Endodermal cell (in vitro differentiated cells): ENCODE data around the gene ARID5B. TPM values are rescaled to one million over a fixed set of nuclear protein-coding genes. Genes with fewer than 3 reads are reported as not detected.

Experiments used
- DNase-seq: peaks from one replicate; pipeline ENCODE4 v3.0.0-alpha.2; 2017
- H3K27ac ChIP-seq: 2 replicates; pipeline ENCODE4 v1.5.1; 2013; ENCODE audit warnings: mild to moderate bottlenecking, low read depth, low read length, moderate library complexity
- H3K27me3 ChIP-seq: 2 replicates; pipeline ENCODE4 v1.6.1; 2013; ENCODE audit warnings: mild to moderate bottlenecking, low read length, moderate library complexity; ENCODE audit not compliant: insufficient read depth, control insufficient read depth, poor library complexity, severe bottlenecking
- H3K36me3 ChIP-seq: 2 replicates; pipeline ENCODE4 v1.7.0; 2013; ENCODE audit warnings: mild to moderate bottlenecking, low read length, moderate library complexity; ENCODE audit not compliant: control insufficient read depth, insufficient read depth
- H3K4me1 ChIP-seq: one replicate; pipeline ENCODE4 v1.7.0; 2013; ENCODE audit warnings: low read length; ENCODE audit not compliant: control insufficient read depth, insufficient read depth
- H3K4me3 ChIP-seq: 2 replicates; pipeline ENCODE4 v1.5.1; 2013; ENCODE audit warnings: mild to moderate bottlenecking, low read length, moderate library complexity
- H3K9ac ChIP-seq: 2 replicates; pipeline ENCODE4 v1.6.1; 2013; ENCODE audit warnings: mild to moderate bottlenecking, low read length, moderate library complexity; ENCODE audit not compliant: poor library complexity, severe bottlenecking; ENCODE audit errors: extremely low read depth
- H3K9me3 ChIP-seq: 2 replicates; pipeline ENCODE4 v1.6.1; 2013; ENCODE audit warnings: mild to moderate bottlenecking, low read length, moderate library complexity; ENCODE audit not compliant: control insufficient read depth
- H3K27ac Mint-ChIP-seq: 2 replicates; pipeline ENCODE4 v1.8.0; 2020; ENCODE audit warnings: mixed read lengths
- H3K27me3 Mint-ChIP-seq: 2 replicates; pipeline ENCODE4 v1.8.0; 2021; ENCODE audit warnings: mild to moderate bottlenecking, mixed read lengths; ENCODE audit not compliant: insufficient read depth
- H3K36me3 Mint-ChIP-seq: 2 replicates; pipeline ENCODE4 v1.8.0; 2020; ENCODE audit warnings: low read depth, mixed read lengths
- H3K4me1 Mint-ChIP-seq: 2 replicates; pipeline ENCODE4 v1.8.0; 2020; ENCODE audit warnings: mixed read lengths
- H3K4me3 Mint-ChIP-seq: 2 replicates; pipeline ENCODE4 v1.8.0; 2020; ENCODE audit warnings: mild to moderate bottlenecking, moderate library complexity, mixed read lengths
- H3K9me3 Mint-ChIP-seq: 2 replicates; pipeline ENCODE4 v1.8.0; 2020; ENCODE audit warnings: mild to moderate bottlenecking, mixed read lengths
- CTCF ChIP-seq: fragments of 200-600 bp; sonication (generic); conservative IDR thresholded peaks from 2 replicates; pipeline ENCODE4 v1.5.0; 2021; ENCODE audit warnings: antibody characterized with exemption, mild to moderate bottlenecking
- WGBS, 2 experiments: methylation state at CpG; one replicate each; pipeline versions ENCODE4 v1.1.5 to v1.1.7; 2013; ENCODE audit warnings: missing lambda C conversion rate in 2 of 2, mixed read lengths in 1 of 2; ENCODE audit not compliant: insufficient coverage in 1 of 2, insufficient read length in 1 of 2; 5-methylcytosine and 5-hydroxymethylcytosine counted together
- total RNA-seq, 2 donors: library from RNA; stranded (reverse); fragmentation: NEBNext Ultra II Directional in 1 of 2; extraction: Animal tissue kit (Norgen Biotek cat#: 25700) in 1 of 2; gene quantifications; 2 replicates in 1 of 2; 3 replicates in 1 of 2; pipeline ENCODE4 v1.2.1, GENCODE V29; 2021

ARID5B gene
- total RNA-seq, 2 donors from 2014 or later = 1.2 to 1.8 TPM

DNA sequence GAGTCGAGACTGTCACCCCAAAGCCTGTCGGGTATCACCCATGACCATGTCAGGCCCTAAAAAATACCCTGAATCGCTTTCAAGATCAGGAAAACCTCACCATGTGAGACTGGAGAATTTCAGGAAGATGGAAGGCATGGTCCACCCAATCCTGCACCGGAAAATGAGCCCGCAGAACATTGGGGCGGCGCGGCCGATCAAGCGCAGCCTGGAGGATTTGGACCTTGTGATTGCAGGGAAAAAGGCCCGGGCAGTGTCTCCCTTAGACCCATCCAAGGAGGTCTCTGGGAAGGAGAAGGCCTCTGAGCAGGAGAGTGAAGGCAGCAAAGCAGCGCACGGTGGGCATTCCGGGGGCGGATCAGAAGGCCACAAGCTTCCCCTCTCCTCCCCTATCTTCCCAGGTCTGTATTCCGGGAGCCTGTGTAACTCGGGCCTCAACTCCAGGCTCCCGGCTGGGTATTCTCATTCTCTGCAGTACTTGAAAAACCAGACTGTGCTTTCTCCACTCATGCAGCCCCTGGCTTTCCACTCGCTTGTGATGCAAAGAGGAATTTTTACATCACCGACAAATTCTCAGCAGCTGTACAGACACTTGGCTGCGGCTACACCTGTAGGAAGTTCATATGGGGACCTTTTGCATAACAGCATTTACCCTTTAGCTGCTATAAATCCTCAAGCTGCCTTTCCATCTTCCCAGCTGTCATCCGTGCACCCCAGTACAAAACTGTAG, 191.0 kb downstream of the ARID5B start:
- H3K36me3 Mint-ChIP-seq = peaks cover 3% of the 10 kb centered on the region
- no peaks in the 10 kb centered on the region for H3K36me3 ChIP-seq
- peaks cover 4% of the 10 kb centered on the region for H3K4me1 Mint-ChIP-seq
- H3K27ac Mint-ChIP-seq = no peak overlapping the region
- no peaks in the 10 kb centered on the region for H3K27me3 ChIP-seq
- DNase-seq = no peak
- TF ChIP-seq CTCF = no peak
- H3K4me1 ChIP-seq = no peaks in the 10 kb centered on the region
- H3K27me3 Mint-ChIP-seq = no peaks in the 10 kb centered on the region
- 94 to 99% methylated on average over 19 to 22 of the region's 22 CpGs for WGBS, 2 experiments
- H3K9me3 ChIP-seq = no peaks in the 10 kb centered on the region
- H3K4me3 ChIP-seq = no peak overlapping the region
- H3K4me3 Mint-ChIP-seq = no peak overlapping the region
- no peaks in the 10 kb centered on the region for H3K9me3 Mint-ChIP-seq
- H3K9ac ChIP-seq = no peak overlapping the region
- H3K27ac ChIP-seq = no peak overlapping the region

- no peaks in the 10 kb centered on the region for H3K4me1 ChIP-seq
- H3K36me3 Mint-ChIP-seq = peaks cover 3% of the 10 kb centered on the region
- no peak overlapping the region for H3K9ac ChIP-seq
- no peak overlapping the region for H3K27ac Mint-ChIP-seq
- no peak overlapping the region for H3K4me3 Mint-ChIP-seq
- WGBS, 2 experiments = 87 to 89% methylated on average over 3 to 4 of the region's 4 CpGs
- no peaks in the 10 kb centered on the region for H3K27me3 Mint-ChIP-seq
- no peaks in the 10 kb centered on the region for H3K36me3 ChIP-seq
- no peak for TF ChIP-seq CTCF
- no peaks in the 10 kb centered on the region for H3K4me1 Mint-ChIP-seq
- no peak overlapping the region for H3K27ac ChIP-seq
- no peaks in the 10 kb centered on the region for H3K27me3 ChIP-seq
- DNase-seq = no peak
- H3K4me3 ChIP-seq = no peak overlapping the region
- no peaks in the 10 kb centered on the region for H3K9me3 Mint-ChIP-seq
- no peaks in the 10 kb centered on the region for H3K9me3 ChIP-seq
Observed at GRCh38 chr10:62093863-62094291, 192.4 kb downstream of the ARID5B start.

DNA sequence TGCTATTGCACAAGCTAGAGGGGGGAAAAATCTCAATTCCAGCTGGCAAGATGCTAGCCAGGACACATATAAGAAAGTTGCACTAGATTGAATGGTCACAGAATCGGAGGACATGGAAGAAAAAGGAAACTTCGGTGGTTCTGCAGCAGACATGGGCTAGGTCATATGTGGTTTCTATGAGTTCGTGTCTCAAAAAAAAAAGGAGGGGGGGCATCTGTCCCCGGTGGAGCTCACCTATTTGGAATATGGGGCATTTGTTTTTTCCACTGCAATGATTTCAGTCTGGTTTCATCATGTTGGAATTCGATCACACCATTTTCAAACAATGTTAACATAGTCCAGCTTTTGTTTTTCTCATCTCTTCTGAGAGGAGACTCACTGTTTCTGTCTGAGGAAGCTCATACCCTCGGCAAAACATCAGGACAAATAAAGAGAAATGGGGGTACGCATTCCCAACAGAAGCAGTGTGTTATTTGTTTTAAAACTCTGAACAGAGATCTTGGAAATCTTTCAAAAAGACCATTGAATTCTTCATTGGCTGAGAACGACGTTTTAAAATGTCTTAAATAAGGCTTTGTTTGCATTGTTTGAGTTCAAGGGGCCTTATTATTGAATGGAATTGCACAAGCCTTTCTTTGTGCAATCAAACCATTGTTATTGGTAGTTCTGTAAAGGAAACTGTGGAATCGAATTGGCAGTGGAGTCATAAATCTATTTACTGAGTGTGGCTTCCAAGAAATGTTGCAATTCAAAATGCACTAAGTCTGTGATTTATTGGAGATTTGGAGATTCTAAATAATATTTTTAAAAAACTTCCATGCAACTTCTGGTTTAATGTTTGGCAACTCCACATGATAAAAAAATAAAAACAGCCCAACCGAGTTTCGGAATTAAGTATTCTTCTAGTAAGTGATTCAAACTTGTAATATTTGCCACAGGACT, 194.0 kb downstream of the ARID5B start:
- no peak overlapping the region for H3K27ac Mint-ChIP-seq
- no peak for TF ChIP-seq CTCF
- Histone ChIP-seq H3K9ac (no peak overlapping the region), H3K27me3 (no peaks in the 10 kb centered on the region), H3K9me3 (no peaks in the 10 kb centered on the region), H3K4me1 (no peaks in the 10 kb centered on the region), H3K27ac (peak overlapping the region; percentile 9), H3K36me3 (no peaks in the 10 kb centered on the region), H3K4me3 (no peak overlapping the region)
- no peaks in the 10 kb centered on the region for H3K4me1 Mint-ChIP-seq
- no peak overlapping the region for H3K4me3 Mint-ChIP-seq
- no peaks in the 10 kb centered on the region for H3K9me3 Mint-ChIP-seq
- peaks cover 3% of the 10 kb centered on the region for H3K36me3 Mint-ChIP-seq
- H3K27me3 Mint-ChIP-seq = no peaks in the 10 kb centered on the region
- WGBS, 2 experiments = 79 to 87% methylated on average over 6 to 12 of the region's 12 CpGs
- DNase-seq = no peak
